Brain microvascular endothelial cell (primary cell): ENCODE measurements around the gene CST3.
"Not testable (repeated sequence)": the region's sequence is repeated elsewhere in the genome, so short reads cannot be mapped to it uniquely, and the experiment has no call there.

Experiments
- DNase-seq: peaks from one replicate; pipeline ENCODE4 v3.0.0-alpha.2; 2020
- H3K27ac ChIP-seq: fragments of 250-450 bp; sonication (Bioruptor Pico); 2 replicates; pipeline ENCODE4 v1.5.1; 2020; ENCODE audit warnings: mild to moderate bottlenecking, moderate library complexity
- H3K27me3 ChIP-seq: fragments of 250-450 bp; sonication (Bioruptor Pico); replicated peaks from 2 replicates; pipeline ENCODE4 v1.5.1; 2020; ENCODE audit warnings: mild to moderate bottlenecking
- H3K36me3 ChIP-seq: fragments of 250-450 bp; sonication (Bioruptor Pico); replicated peaks from 2 replicates; pipeline ENCODE4 v1.5.1; 2020; ENCODE audit warnings: mild to moderate bottlenecking
- H3K4me3 ChIP-seq: 2 replicates; pipeline ENCODE4 v1.5.1; 2011; ENCODE audit warnings: low read depth, mild to moderate bottlenecking, control low read depth, low read length, moderate library complexity
- in situ Hi-C: cut with HindIII; loops from 2 replicates; pipeline ENCODE4 v1.10.0; 2017; ENCODE audit warnings: low sequenced_read_pairs, low pct_ligation_motif_present
- TF ChIP-seq, protein P1 (sequence below): IDR thresholded peaks from 2 replicates; pipeline ENCODE4 v1.5.1; 2011; ENCODE audit warnings: low read depth, mild to moderate bottlenecking, moderate library complexity, low read length, control low read depth, inconsistent platforms; ENCODE audit errors: missing control alignments

The CST3 gene

DNA sequence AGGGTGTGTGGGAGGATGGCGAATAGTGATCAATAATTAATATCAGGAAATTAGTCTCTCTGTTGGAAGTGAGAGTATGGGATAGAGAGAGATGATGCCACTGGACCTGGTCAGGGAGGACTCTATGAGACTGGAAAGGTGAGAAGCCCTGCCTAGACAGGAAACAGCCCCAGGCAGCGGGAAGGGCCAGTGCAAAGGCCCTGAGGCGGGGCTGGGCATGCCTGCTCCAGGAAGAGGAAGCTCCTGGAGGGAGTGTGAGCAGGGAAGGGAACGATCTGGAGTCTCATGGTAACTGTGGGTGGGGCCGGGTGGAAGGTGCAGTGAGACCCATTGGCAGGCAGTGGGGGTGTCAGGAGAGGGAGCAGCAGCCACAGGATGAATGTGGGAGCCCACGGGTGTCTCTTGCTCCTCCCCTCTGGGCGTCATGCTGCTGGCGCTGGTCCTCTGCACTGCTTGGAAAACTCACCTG lies 1.8 kb upstream of the CST3 start:
- DNase-seq, result no peak
- H3K27me3 ChIP-seq, result no peaks in the 10 kb centered on the region
- H3K27ac ChIP-seq, result no peak overlapping the region
- in situ Hi-C loops, result no loop called here
- TF ChIP-seq, protein P1, sequence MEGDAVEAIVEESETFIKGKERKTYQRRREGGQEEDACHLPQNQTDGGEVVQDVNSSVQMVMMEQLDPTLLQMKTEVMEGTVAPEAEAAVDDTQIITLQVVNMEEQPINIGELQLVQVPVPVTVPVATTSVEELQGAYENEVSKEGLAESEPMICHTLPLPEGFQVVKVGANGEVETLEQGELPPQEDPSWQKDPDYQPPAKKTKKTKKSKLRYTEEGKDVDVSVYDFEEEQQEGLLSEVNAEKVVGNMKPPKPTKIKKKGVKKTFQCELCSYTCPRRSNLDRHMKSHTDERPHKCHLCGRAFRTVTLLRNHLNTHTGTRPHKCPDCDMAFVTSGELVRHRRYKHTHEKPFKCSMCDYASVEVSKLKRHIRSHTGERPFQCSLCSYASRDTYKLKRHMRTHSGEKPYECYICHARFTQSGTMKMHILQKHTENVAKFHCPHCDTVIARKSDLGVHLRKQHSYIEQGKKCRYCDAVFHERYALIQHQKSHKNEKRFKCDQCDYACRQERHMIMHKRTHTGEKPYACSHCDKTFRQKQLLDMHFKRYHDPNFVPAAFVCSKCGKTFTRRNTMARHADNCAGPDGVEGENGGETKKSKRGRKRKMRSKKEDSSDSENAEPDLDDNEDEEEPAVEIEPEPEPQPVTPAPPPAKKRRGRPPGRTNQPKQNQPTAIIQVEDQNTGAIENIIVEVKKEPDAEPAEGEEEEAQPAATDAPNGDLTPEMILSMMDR, result no peak
- peaks cover 4% of the 10 kb centered on the region for H3K36me3 ChIP-seq
- no peak overlapping the region for H3K4me3 ChIP-seq

DNA sequence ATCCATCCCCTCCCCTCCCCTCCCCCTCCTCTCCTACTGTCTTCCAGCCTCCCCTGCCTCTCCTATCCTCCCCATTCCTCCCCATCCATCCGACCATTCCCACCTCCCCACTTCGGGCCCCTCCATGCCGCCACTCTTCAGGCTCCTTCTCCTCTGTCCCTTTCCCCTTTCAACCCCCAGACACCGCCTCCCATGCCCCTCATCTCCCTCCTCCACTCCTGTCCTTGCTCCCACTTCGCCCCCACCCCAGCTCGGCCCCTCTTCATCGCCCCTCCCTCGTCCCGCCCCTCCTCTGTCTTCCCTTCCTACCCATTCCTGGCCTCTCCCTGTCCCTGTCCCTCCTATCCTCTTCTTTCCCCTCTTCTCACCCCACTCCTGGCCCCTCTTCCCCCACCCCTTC lies 554 bp upstream of the CST3 start:
- TF ChIP-seq, protein P1, result no peak
- Histone ChIP-seq H3K36me3 (peaks cover 13% of the 10 kb centered on the region), H3K4me3 (no peak overlapping the region), H3K27ac (no peak overlapping the region), H3K27me3 (no peaks in the 10 kb centered on the region)
- in situ Hi-C loops, result no loop called here
- no peak for DNase-seq

DNA sequence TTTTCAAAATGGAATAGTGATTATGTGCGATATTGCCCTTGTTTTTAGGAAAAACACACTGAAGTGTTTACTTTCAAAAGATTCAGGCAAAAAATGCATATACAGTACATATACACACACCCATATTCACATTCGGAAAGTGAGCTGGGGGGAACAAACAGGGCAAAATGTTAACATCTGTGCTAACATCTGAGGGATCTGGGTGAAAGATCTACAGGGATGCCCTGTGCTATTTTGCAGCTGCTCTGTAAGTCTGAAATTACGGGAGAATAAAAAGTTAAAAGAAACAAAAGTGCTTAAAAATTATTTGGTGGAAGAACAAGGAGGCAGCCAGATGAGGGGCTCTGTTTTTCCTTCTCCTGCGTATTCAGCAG lies 860 bp downstream of the CST3 start:
- TF ChIP-seq, protein P1, result no peak
- peak overlapping the region; percentile 76 for H3K4me3 ChIP-seq
- H3K27me3 ChIP-seq, result no peaks in the 10 kb centered on the region
- no peak for DNase-seq
- H3K27ac ChIP-seq, result peak overlapping the region; percentile 90
- in situ Hi-C loops, result no loop called here
- H3K36me3 ChIP-seq, result peaks cover 25% of the 10 kb centered on the region

DNA sequence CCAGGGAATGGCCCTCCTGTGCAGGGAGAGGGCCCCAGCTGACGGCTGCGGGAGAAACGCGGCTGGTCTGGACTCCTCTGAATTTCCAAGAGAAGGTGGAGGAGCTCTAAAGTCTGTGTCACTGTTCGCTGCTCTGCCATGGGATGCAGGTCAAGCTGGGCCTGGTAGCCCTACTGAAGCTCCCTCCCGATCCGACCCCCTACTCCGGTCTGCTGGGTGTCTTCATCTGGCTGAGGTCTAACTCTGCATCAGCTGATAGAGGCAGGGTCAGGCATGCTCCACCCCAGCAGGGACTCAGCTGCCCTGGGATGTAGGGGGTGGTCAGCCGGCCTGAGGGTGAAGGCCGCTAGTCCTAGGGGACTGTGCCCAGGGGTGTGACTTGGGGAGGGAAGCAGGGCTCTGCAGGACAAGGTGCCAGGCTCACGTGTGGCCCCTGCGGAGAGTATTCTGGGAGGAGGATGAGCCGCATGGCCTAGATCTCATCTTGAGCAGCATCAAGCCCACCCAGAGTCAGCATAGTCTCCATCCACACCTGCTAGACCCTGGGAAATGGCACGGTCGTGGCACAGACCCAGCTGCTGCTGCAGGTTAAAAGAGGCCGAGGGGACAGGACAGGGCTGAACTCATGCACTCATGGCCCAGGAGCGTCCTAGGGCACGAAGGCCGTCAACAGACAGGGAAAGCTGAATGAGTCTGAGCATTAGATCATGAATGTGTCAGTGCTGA lies 1.4 kb downstream of the CST3 start:
- no peak for DNase-seq
- in situ Hi-C loops, result no loop called here
- H3K4me3 ChIP-seq, result peak overlapping the region; percentile 76
- H3K27ac ChIP-seq, result no peak overlapping the region
- H3K36me3 ChIP-seq, result peaks cover 27% of the 10 kb centered on the region
- TF ChIP-seq, protein P1, result no peak
- H3K27me3 ChIP-seq, result no peaks in the 10 kb centered on the region

DNA sequence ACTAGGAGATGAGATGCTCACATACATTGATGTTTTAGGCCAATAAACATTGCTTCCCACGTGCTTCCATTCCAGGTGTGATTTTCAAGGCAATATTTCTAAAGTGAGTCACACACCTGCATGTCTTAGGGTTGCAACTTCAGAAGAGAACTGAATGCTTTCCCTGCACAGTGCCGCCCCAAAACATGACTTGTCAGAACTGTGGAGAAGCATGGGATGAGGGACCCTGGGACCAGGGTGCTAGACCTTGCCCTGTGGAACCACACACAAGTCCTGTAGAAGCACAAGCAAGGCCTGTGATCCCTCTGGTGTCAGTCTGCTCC lies 2.0 kb downstream of the CST3 start:
- H3K27ac ChIP-seq, DNase-seq, H3K27me3 ChIP-seq, in situ Hi-C loops: not testable (repeated sequence)
- H3K36me3 ChIP-seq, result peaks cover 27% of the 10 kb centered on the region
- H3K4me3 ChIP-seq, result peak overlapping the region; percentile 76

DNA sequence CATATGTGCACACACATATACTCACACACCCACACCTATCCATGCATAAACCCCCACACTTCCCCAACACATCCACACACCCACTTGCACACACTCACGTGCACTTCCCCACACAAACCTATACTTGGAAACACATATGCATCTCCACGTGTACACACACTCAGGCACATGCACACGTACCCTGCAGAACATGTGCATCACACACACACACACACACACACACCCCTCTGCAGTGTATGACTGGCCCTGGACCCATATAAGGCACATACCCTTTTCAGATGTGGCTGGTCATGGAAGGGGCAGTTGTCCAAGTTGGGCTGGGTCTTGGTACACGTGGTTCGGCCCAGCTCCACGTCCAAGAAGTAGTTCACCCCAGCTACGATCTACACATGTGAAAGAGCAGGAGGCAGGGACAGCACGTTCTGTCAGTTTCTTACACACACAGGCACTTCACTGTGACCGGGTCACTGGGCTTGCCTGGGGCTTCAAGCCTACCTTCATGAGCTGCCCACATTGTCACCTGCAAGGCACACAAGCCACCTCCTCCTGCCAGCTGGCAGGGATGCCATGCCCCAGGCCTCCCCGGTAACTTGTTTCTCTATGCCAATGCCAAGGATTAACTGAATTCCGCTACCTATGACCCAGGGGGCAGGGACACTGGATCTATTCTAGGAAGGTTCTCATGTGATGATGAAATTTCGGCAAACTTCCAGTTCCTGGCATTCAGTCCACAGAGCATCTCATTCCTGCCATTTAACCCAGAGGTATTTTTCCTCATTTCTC lies 2.6 kb downstream of the CST3 start:
- H3K36me3 ChIP-seq, result peaks cover 27% of the 10 kb centered on the region
- no peak overlapping the region for H3K4me3 ChIP-seq
- no peak overlapping the region for H3K27ac ChIP-seq
- in situ Hi-C loops, result no loop called here
- DNase-seq, result no peak
- no peaks in the 10 kb centered on the region for H3K27me3 ChIP-seq
- TF ChIP-seq, protein P1, result no peak
